K562 (cell line): ENCODE measurements around the gene XRRA1. TPM values are rescaled to one million over a fixed set of nuclear protein-coding genes. Genes with fewer than 3 reads are reported as not detected.

Source experiments
- ATF2 ChIP-seq: sonication (generic); formaldehyde crosslinking; IDR thresholded peaks from 2 replicates; pipeline ENCODE4 v1.8.1; 2022; ENCODE audit warnings: missing genetic modification reagents
- CBX1 ChIP-seq: sonication (generic); IDR thresholded peaks from 2 replicates; pipeline ENCODE4 v1.6.1; 2016; ENCODE audit warnings: antibody characterized with exemption, low read depth, mild to moderate bottlenecking
- MECOM ChIP-seq: fragments of 250-450 bp; sonication (Bioruptor Pico); IDR thresholded peaks from 2 replicates; pipeline ENCODE4 v1.8.0; 2022; ENCODE audit warnings: inconsistent platforms
- MTF1 ChIP-seq: fragments of 250-450 bp; sonication (Bioruptor Pico); IDR thresholded peaks from 2 replicates; pipeline ENCODE4 v1.9.0; 2021; ENCODE audit warnings: moderate library complexity, mild to moderate bottlenecking, inconsistent platforms, borderline replicate concordance
- NELFE ChIP-seq: IDR thresholded peaks from 2 replicates; pipeline ENCODE4 v1.6.1; 2011; ENCODE audit warnings: mild to moderate bottlenecking; ENCODE audit not compliant: insufficient read depth, insufficient read length
- NONO ChIP-seq, 2 experiments: fragments of 200-400 bp in 1 of 2; fragments of 450-650 bp in 1 of 2; formaldehyde crosslinking in 1 of 2; IDR thresholded peaks; 2 replicates each; pipeline ENCODE4 v1.6.1; 2017; ENCODE audit warnings: low read depth in 2 of 2, mild to moderate bottlenecking in 2 of 2, moderate library complexity in 2 of 2, low read length in 1 of 2
- RBBP5 ChIP-seq: fragments of 200-600 bp; sonication (generic); IDR thresholded peaks from 2 replicates; pipeline ENCODE4 v1.6.1; 2012; ENCODE audit warnings: borderline replicate concordance, mild to moderate bottlenecking, low read length, control low read depth, inconsistent platforms; ENCODE audit not compliant: insufficient read depth, poor library complexity, severe bottlenecking
- ZBTB5 ChIP-seq: fragments of 450-650 bp; IDR thresholded peaks from 2 replicates; pipeline ENCODE4 v1.6.1; 2017; ENCODE audit warnings: antibody characterized with exemption
- ZEB2 ChIP-seq: fragments of 450-650 bp; IDR thresholded peaks from 2 replicates; pipeline ENCODE4 v1.6.1; 2016
- ZFP91 ChIP-seq: sonication (generic); formaldehyde crosslinking; IDR thresholded peaks from 2 replicates; pipeline ENCODE4 v1.8.0; 2022; ENCODE audit warnings: mild to moderate bottlenecking, missing genetic modification reagents
- polyA plus RNA-seq, 8 experiments: library from polyadenylated mRNA; depleted of rRNA in 4 of 8; stranded (reverse) in 5 of 8; unstranded in 3 of 8; fragments of >200 nt; fragmentation: Nextera tagmentation in 2 of 8; fragmentation: Illumina TruSeq in 1 of 8; extraction: Ambion mirVana in 2 of 8; extraction: Trizol in 1 of 8; gene quantifications; 2 replicates each; pipeline versions ENCODE4 v1.2.1 to v1.2.3, GENCODE V29; 2011 to 2014; ENCODE audit warnings: inconsistent platforms in 1 of 8, missing spikeins in 1 of 8
- total RNA-seq, 7 experiments: library from RNA; depleted of rRNA in 6 of 7; stranded (reverse); fragments of >200 nt in 6 of 7; fragmentation: Illumina TruSeq in 2 of 7; extraction: Trizol in 2 of 7; gene quantifications; 2 replicates each; pipeline versions ENCODE4 v1.2.1 to v1.2.3, GENCODE V29; 2011 to 2021; ENCODE audit warnings: low replicate concordance in 1 of 7

The XRRA1 gene
- total and polyA plus RNA-seq, 9 of the 15 experiments (the other 6 are each of a cell fraction or from before 2014, with no cell fraction given) = 5.0 to 22.5 (median 16.0) TPM

DNA sequence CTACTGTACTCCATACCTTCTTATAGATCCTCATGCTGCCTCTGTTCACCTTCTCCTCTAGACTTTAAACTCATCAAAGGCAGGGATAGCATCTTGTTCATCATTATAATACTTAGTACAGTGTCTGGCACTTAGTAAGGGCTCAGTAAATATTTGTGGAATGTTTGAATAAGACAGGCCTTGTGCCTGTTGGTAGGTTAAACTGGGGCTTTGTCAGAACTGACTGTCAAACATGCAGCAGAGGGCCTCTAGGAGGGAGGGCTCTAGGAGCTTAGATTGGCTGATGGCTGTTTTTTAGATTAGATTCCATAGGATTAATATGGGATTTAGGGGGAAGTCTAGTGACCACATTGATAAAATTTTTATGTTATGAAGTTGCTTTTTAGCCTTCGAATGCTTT, 129.5 kb downstream of the XRRA1 start (continued):
- TF ChIP-seq ZBTB5 = no peak
- TF ChIP-seq ZFP91 = no peak
- no peak for TF ChIP-seq NELFE
- TF ChIP-seq RBBP5 = no peak
- TF ChIP-seq MTF1 (CRISPR knock-in tag) = no peak
- no peak for TF ChIP-seq NONO (IDR thresholded peaks at IDR 0.05; ENCODE audit: low read depth in 2 of 2, low read length in 1 of 2)
- no peak for TF ChIP-seq MECOM
- TF ChIP-seq CBX1 = no peak
- no peak for TF ChIP-seq ZEB2
- TF ChIP-seq ATF2 (CRISPR knock-in tag) = no peak
